Measurements from ENCODE around the gene GRK1. TPM values are rescaled to one million over a fixed set of nuclear protein-coding genes. Genes with fewer than 3 reads are reported as not detected.
"Not testable (repeated sequence)": the region's sequence is repeated elsewhere in the genome, so short reads cannot be mapped to it uniquely, and the experiment has no call there.

GRK1 gene
- total and polyA plus RNA-seq, 2 experiments from 2014 or later = not detected

DNA sequence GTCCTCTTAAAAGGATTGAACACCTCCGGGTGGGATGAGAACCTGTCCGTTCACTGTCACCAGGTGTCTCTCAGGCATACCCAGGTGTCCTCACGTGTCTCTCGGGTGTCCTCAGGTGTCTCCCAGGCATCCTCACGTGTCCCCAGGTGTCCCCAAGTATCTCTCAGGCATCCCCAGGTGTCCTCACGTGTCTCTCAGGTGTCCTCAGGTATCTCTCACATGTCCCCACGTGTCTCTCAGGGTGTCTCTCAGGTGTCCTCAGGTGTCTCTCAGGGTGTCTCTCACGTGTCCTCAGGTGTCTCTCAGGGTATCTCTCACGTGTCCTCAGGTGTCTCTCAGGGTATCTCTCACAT lies 42.8 kb upstream of the GRK1 start:
- H3K9me3 Mint-ChIP-seq = peaks cover 19% of the 10 kb centered on the region
- peaks cover 21% of the 10 kb centered on the region for H3K27me3 Mint-ChIP-seq (ENCODE audit: insufficient read depth, low read depth, poor library complexity)
- DNase-seq (ENCODE audit: low spot score) (no peak), ATAC-seq (no peak)
- no peak overlapping the region for H3K4me3 Mint-ChIP-seq
- no peaks in the 10 kb centered on the region for H3K27me3 ChIP-seq (ENCODE audit: insufficient read depth)
- no peaks in the 10 kb centered on the region; the same call in 1 of the 2 replicates for H3K36me3 ChIP-seq (ENCODE audit: insufficient read depth)
- peaks cover 62% of the 10 kb centered on the region for H3K36me3 Mint-ChIP-seq (ENCODE audit: low read depth)
- no peak overlapping the region for H3K27ac ChIP-seq (ENCODE audit: low read depth)
- H3K4me3 ChIP-seq = no peak overlapping the region
- H4K20me1 ChIP-seq (replicated peaks; ENCODE audit: insufficient read depth) = no peaks in the 10 kb centered on the region; the same call in 1 of the 2 replicates
- peaks cover 11% of the 10 kb centered on the region; the same call in 1 of the 2 replicates for H3F3A ChIP-seq (replicated peaks; ENCODE audit: low read depth)
- H3K9me2 ChIP-seq (ENCODE audit: insufficient read depth) = no peaks in the 10 kb centered on the region
- no peak overlapping the region for H3K4me2 ChIP-seq
- H3K4me1 Mint-ChIP-seq = peaks cover 7% of the 10 kb centered on the region
- no peaks in the 10 kb centered on the region for H3K4me1 ChIP-seq (ENCODE audit: insufficient read depth)
- H3K27ac Mint-ChIP-seq = no peak overlapping the region
- H2AFZ ChIP-seq = no peak overlapping the region
- H3K79me2 ChIP-seq (replicated peaks; ENCODE audit: insufficient read depth) = peaks cover 23% of the 10 kb centered on the region
- TF ChIP-seq, protein P1, sequence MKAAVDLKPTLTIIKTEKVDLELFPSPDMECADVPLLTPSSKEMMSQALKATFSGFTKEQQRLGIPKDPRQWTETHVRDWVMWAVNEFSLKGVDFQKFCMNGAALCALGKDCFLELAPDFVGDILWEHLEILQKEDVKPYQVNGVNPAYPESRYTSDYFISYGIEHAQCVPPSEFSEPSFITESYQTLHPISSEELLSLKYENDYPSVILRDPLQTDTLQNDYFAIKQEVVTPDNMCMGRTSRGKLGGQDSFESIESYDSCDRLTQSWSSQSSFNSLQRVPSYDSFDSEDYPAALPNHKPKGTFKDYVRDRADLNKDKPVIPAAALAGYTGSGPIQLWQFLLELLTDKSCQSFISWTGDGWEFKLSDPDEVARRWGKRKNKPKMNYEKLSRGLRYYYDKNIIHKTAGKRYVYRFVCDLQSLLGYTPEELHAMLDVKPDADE (IDR thresholded peaks at IDR 0.05) = no peak
- TF ChIP-seq JUNB (IDR thresholded peaks at IDR 0.05; ENCODE audit: unreplicated experiment) (no peak), NANOG (IDR thresholded peaks at IDR 0.05; ENCODE audit: borderline replicate concordance) (no peak), ZNF114 (CRISPR knock-in tag; IDR thresholded peaks at IDR 0.05) (no peak), REST (IDR thresholded peaks at IDR 0.05; ENCODE audit: unreplicated experiment) (no peak), ZNF462 (CRISPR knock-in tag; IDR thresholded peaks at IDR 0.05) (no peak), STAT1 (IDR thresholded peaks at IDR 0.05; ENCODE audit: unreplicated experiment) (no peak), CREB1 (CRISPR knock-in tag; IDR thresholded peaks at IDR 0.05; ENCODE audit: low read depth) (no peak), EZH2 (IDR thresholded peaks at IDR 0.05; ENCODE audit: low read depth, unreplicated experiment) (no peak), ZNF331 (CRISPR knock-in tag; IDR thresholded peaks at IDR 0.05; ENCODE audit: low read depth) (no peak)

- H3K27ac ChIP-seq (ENCODE audit: low read depth); H4K20me1 ChIP-seq (replicated peaks; ENCODE audit: insufficient read depth); H3K9me2 ChIP-seq (ENCODE audit: insufficient read depth); H3K4me1 ChIP-seq (ENCODE audit: insufficient read depth); H3K4me1 Mint-ChIP-seq; H3K4me2 ChIP-seq; H3K4me3 ChIP-seq; H3K27me3 ChIP-seq (ENCODE audit: insufficient read depth); DNase-seq (ENCODE audit: low spot score); H3K36me3 ChIP-seq (ENCODE audit: insufficient read depth); ATAC-seq; H2AFZ ChIP-seq; H3K27ac Mint-ChIP-seq; H3K4me3 Mint-ChIP-seq: not testable (repeated sequence)
- peaks cover 29% of the 10 kb centered on the region for H3K79me2 ChIP-seq (replicated peaks; ENCODE audit: insufficient read depth)
- peaks cover 11% of the 10 kb centered on the region; the same call in 1 of the 2 replicates for H3F3A ChIP-seq (replicated peaks; ENCODE audit: low read depth)
- Mint-ChIP-seq H3K36me3 (ENCODE audit: low read depth) (peaks cover 66% of the 10 kb centered on the region), H3K9me3 (peaks cover 19% of the 10 kb centered on the region), H3K27me3 (ENCODE audit: insufficient read depth, low read depth, poor library complexity) (peaks cover 23% of the 10 kb centered on the region)
These were observed 42.2 kb upstream of the GRK1 start for GRCh38 chr13:113624640-113625304.

All from GM23338 (cell line).